Limb (tissue), 2 donors: Measurements from ENCODE around the gene PLXND1.

Experiments used
- DNase-seq, 2 donors: peaks; one replicate each; pipeline ENCODE4 v3.0.0-alpha.2; 2016; ENCODE audit errors: extremely low spot score in 2 of 2

The PLXND1 gene

GRCh38 chr3:129507181-129507831, 99.2 kb downstream of the PLXND1 start:
- DNase-seq: no peak

DNA sequence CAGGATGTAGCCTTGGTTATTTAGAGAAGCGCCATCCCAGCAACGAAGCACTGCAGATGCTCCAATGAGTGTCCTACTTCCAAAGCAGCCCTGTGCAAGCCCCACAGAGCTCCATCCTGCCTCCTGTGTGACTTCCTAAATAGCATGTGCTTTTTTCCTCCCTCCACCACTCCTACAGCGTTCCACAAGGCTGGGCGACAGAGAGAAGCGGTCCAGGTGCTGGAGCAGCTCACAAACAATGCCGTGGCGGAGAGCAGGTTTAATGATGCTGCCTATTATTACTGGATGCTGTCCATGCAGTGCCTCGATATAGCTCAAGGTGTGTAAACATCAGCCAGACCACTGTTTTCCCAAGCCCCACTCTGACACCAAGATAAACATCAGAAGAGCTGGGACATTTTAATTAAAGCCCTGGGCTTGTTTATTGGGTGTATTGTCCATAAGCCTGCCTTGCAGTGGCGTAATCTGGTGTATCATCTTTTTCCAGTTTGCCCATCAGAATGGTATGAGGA, 100.2 kb downstream of the PLXND1 start:
- no peak for DNase-seq

DNA sequence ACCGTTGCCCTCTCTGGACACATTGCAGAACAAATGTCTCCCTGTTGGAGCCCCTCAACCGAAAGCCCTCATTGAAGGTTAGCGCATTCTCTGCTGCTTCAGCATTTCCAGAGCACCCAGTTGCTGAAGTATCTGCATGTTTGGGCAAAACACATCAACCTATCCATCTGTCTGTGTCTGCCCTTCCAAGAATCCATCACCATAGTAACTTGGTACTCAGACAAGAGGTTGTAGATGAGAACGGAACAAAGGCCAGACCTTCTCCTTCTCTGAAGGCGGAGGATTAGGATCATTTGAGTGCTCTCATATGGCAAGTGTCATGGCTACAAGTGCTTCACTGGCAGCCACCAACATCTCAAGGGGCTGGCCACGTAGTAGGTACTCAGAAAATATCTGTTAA, 101.1 kb downstream of the PLXND1 start:
- no peak for DNase-seq
